Cardiac muscle cell (in vitro differentiated cells and primary cell): ENCODE results near the gene OLFML1. TPM values are rescaled to one million over a fixed set of nuclear protein-coding genes. Genes with fewer than 3 reads are reported as not detected.
"Not testable (repeated sequence)": the region's sequence is repeated elsewhere in the genome, so short reads cannot be mapped to it uniquely, and the experiment has no call there.

Experiments
- DNase-seq, 2 donors: peaks; one replicate each; pipeline versions ENCODE4 v3.0.0 to v3.0.0-alpha.2; 2010 to 2017; ENCODE audit warnings: low read depth in 1 of 2, low spot score in 1 of 2
- H3K27ac ChIP-seq: fragments of 200-600 bp; sonication (generic); 2 replicates; pipeline ENCODE4 v1.5.1; 2016
- H3K27me3 ChIP-seq: fragments of 200-600 bp; sonication (generic); 2 replicates; pipeline ENCODE4 v1.6.0; 2016; ENCODE audit warnings: control low read depth
- H3K36me3 ChIP-seq: fragments of 200-600 bp; sonication (generic); 2 replicates; pipeline ENCODE4 v1.5.1; 2016; ENCODE audit warnings: control low read depth
- H3K4me1 ChIP-seq: fragments of 200-600 bp; sonication (generic); 2 replicates; pipeline ENCODE4 v1.8.1; 2017; ENCODE audit warnings: low read depth, mild to moderate bottlenecking, mixed run types
- H3K4me3 ChIP-seq: fragments of 200-600 bp; sonication (generic); 2 replicates; pipeline ENCODE4 v1.5.1; 2016; ENCODE audit warnings: mild to moderate bottlenecking
- H3K9me3 ChIP-seq: fragments of 200-600 bp; sonication (generic); 2 replicates; pipeline ENCODE4 v1.5.1; 2017; ENCODE audit warnings: low read depth, mild to moderate bottlenecking, control low read depth
- polyA plus RNA-seq: library from polyadenylated mRNA; unstranded; fragments of >200 nt; fragmentation: Nextera tagmentation; extraction: Ambion mirVana; gene quantifications from 2 replicates; pipeline ENCODE4 v1.2.1, GENCODE V29; 2016
- total RNA-seq: library from RNA; depleted of rRNA; stranded (reverse); fragments of >200 nt; gene quantifications from 2 replicates; pipeline ENCODE4 v1.2.3, GENCODE V29; 2016
- TF ChIP-seq, protein P1 (sequence below): IDR thresholded peaks from 2 replicates; pipeline ENCODE4 v1.5.1; 2012; ENCODE audit warnings: low read depth, mild to moderate bottlenecking, low read length

Gene OLFML1
- total and polyA plus RNA-seq, 2 experiments from 2014 or later = 0.39 to 1.1 TPM

DNA sequence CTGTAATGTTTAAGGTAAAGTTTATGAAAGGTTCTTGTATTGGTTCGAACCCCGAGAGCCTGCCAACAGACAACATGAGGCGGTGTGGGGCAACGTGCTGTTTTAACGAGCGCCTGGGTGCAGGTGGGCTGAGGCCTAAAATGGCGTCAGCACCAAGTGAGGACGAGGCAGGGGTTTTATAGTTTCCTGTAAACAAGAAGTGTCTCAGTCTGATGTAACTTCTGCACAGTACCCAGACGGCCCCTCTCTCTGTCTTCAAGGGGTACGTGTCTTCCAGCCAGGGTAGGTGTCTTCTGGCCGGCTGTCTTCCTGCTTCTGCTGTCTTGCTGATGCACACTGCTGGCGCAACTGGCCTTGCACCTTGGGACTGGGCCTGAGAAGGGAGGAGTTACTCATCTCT lies 31.2 kb downstream of the OLFML1 start:
- Histone ChIP-seq H3K27ac (no peak overlapping the region), H3K4me1 (peaks cover 13% of the 10 kb centered on the region), H3K27me3 (peaks cover 22% of the 10 kb centered on the region), H3K36me3 (no peaks in the 10 kb centered on the region), H3K9me3 (no peaks in the 10 kb centered on the region), H3K4me3 (no peak overlapping the region)
- TF ChIP-seq, protein P1, sequence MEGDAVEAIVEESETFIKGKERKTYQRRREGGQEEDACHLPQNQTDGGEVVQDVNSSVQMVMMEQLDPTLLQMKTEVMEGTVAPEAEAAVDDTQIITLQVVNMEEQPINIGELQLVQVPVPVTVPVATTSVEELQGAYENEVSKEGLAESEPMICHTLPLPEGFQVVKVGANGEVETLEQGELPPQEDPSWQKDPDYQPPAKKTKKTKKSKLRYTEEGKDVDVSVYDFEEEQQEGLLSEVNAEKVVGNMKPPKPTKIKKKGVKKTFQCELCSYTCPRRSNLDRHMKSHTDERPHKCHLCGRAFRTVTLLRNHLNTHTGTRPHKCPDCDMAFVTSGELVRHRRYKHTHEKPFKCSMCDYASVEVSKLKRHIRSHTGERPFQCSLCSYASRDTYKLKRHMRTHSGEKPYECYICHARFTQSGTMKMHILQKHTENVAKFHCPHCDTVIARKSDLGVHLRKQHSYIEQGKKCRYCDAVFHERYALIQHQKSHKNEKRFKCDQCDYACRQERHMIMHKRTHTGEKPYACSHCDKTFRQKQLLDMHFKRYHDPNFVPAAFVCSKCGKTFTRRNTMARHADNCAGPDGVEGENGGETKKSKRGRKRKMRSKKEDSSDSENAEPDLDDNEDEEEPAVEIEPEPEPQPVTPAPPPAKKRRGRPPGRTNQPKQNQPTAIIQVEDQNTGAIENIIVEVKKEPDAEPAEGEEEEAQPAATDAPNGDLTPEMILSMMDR = no peak
- no peak for DNase-seq

DNA sequence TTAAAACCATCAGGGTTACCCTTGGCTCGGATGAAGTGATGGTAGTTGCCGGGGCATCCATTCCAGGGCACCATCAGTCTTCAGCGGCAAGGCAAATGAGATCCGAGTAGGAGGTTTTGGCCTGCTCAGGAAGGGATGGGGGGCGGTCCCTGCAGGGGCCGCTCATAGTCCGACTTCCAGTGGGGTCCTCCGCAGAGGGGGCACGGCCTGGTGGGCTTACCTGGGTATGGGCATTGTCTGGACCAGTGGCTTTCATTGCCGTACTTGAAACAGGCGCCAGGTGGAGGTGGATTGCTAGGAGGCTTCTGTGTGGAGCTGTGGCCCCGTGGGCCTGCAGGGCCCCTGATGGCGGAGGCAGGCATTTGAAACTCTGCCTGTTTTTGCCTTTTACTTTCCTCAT lies 32.4 kb downstream of the OLFML1 start:
- not testable (repeated sequence) for H3K4me3 ChIP-seq, H3K9me3 ChIP-seq, H3K36me3 ChIP-seq, H3K4me1 ChIP-seq, H3K27ac ChIP-seq, DNase-seq
- H3K27me3 ChIP-seq = peaks cover 22% of the 10 kb centered on the region

DNA sequence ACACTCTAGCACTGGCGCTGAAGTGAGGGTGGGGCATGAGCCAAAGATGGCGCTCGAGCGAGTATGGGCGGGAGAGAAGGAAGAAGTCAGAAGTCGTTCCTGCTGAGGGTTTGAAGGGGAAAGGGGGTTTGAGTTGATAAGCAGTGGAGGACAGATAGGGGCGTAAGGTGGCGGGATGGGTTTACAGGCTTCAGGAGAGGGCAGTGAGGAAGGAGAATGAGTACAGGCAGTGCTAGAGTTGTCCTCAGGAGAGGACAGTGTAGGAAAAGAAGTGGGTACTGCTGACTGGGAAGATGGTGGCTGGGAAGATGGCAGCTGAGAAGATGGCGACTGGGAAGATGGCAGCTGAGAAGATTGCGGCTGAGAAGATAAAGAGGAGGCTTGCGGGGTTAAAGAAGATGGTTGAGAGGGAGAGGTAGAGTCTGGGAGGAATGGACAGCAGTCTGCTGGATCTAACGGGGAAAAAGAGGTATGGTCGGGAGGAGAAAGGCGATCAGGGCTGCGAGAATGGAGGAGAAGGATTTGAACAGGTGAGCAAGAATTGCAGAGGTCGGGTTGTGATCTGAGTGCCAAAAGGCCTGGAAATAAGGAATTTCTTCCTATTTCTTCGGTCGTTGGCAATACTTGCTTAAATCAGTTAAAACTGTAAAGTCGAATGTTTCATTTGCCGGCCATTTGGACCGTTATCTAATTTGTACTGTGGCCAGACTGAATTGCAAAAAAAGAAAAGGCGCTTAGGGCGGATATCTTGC lies 33.7 kb downstream of the OLFML1 start:
- Histone ChIP-seq H3K27me3 (peaks cover 22% of the 10 kb centered on the region), H3K9me3 (no peaks in the 10 kb centered on the region), H3K4me1 (no peaks in the 10 kb centered on the region), H3K4me3 (no peak overlapping the region), H3K36me3 (no peaks in the 10 kb centered on the region), H3K27ac (no peak overlapping the region)
- TF ChIP-seq, protein P1 = no peak
- DNase-seq = no peak

DNA sequence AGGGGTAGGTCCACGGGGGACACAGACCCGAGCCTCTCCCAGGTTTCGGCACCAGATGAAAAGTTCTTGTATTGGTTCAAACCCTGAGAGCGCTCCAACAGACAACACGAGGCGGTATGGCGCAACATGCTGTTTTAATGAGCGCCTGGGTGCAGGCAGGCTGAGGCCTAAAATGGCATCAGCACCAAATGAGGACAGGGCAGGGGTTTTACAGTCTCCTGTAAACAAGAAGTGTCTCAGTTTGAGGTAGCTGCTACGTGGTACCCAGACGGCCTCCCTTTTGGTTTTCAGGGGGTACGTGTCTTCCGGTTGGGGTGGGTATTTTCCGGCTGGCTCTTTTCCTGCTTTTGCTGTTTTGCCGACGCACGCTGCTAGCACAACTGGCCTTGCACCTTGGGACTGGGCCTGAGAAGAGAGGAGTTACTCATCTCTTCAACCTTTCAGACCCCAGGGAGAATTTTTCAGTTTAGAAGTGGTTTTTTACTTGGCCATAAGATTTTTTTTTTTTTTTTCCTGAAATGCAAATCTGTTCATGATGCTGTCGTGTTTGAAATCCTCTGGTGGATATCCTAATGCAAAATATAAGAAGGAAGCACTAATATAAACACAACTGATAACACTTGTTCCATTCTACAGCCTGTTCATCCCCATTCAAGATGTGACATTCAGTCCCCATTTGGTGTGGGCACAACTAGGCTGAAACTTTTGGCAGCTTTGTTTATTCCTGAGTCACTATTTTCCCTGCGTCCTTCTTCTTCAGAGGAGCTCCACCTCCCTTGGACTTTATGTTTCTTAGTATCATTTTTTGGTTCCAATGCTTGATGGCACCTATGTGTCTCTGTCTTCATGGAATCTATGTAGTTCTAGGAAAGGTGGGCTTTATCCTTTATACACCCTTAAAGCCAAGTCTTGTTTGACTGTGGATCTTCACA lies 35.0 kb downstream of the OLFML1 start:
- Histone ChIP-seq H3K9me3 (no peaks in the 10 kb centered on the region), H3K4me1 (no peaks in the 10 kb centered on the region), H3K27ac (no peak overlapping the region)

DNA sequence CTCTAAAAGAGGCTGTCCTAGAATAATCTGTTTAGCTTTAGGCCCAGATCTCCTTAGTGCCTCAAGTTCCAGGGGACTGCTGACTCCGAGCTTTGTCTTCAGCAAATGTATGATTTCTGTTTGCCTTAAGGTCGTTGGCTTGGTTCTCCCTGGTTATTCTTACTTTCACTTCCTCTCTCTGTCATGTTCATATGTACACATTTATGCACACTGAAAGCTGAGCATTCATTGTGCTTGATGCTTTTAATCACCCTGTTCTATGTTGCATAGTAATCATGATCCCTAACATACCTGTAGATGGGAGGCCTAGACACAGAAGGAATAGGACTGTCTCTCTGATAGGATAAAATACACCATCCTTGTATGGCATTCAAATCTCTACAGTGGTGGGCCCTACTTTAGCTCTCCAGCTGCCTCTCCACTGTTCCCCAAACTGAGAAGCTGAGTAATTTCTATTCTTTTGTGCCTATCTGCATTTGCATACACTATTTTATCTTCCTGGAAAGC lies 35.7 kb downstream of the OLFML1 start:
- Histone ChIP-seq H3K27ac (no peak overlapping the region), H3K36me3 (no peaks in the 10 kb centered on the region), H3K4me3 (no peak overlapping the region), H3K9me3 (no peaks in the 10 kb centered on the region), H3K27me3 (peaks cover 2% of the 10 kb centered on the region), H3K4me1 (no peaks in the 10 kb centered on the region)
- TF ChIP-seq, protein P1 = no peak
- no peak for DNase-seq

More for the DNA sequence above, 35.0 kb downstream of the OLFML1 start:
- H3K4me3 ChIP-seq = no peak overlapping the region
- no peaks in the 10 kb centered on the region for H3K36me3 ChIP-seq
- TF ChIP-seq, protein P1 = no peak
- peaks cover 10% of the 10 kb centered on the region for H3K27me3 ChIP-seq
- no peak for DNase-seq

DNA sequence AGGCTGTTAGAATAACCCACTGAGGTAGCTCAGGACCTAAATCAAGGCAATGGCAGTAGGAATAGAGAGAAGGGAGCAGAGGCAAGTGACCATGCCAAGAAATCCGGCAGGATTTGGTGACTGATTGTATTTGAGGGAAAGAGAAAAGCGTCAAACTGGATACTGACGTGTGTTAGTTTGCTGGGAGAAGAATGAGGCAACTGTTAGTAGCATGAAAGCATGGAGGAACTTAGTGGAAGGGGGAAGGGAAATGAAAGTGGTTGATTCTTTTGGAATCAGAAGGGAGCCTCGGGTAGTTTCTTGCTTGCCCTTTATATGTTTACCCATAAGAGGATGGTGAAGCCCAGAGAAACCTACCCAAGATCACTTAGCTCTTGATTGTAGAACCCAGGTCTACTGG lies 36.8 kb downstream of the OLFML1 start:
- no peak for DNase-seq
- no peak overlapping the region for H3K27ac ChIP-seq
- H3K36me3 ChIP-seq = no peaks in the 10 kb centered on the region
- H3K4me1 ChIP-seq = no peaks in the 10 kb centered on the region
- no peaks in the 10 kb centered on the region for H3K9me3 ChIP-seq
- H3K27me3 ChIP-seq = no peaks in the 10 kb centered on the region
- H3K4me3 ChIP-seq = no peak overlapping the region
- TF ChIP-seq, protein P1 = no peak
